ENCODE data around the gene PDE4D. TPM values are rescaled to one million over a fixed set of nuclear protein-coding genes. Genes with fewer than 3 reads are reported as not detected.

The PDE4D gene
- total and polyA plus RNA-seq, 2 of the 4 experiments (the other 2 are of a cell fraction) = 1.4 to 7.9 TPM

DNA sequence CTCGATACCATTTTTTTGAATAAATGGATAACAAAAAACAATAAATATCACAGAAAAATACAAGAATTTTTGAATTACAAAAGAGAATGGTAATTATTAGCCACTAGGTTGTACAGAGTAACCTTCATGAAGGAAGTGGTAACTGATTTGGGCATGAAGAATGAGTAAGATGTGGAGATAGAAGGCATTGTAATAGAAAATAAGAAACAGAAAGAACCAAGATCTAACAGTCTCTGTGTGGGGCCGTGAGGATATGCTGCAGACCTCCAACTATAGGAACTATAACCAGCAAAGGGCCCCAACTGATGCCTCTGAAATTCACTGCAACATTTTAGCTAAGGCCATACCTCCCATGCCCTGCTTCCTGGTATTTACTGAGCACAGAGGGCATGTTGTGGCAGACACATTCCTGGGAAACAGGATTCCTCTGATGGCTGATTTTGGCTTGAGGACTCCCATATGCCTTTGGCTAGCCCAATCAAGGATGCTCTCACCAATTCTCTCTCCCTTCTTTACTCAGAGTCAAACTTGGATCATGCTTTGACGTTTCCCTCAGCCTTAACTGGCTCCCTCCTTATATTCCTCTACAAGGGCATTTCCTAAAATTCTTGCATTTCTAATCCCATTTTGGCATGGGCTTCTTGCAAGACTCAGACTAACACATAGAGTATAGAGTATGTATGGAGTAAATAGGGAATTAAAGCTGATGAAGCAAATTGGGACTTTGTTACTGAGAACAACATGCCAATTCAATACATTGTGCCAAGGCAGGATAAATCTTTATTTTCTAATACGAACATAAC lies 208.9 kb downstream of the PDE4D start:
- no TSS peak for BruUV-seq (replicated peaks)
- no peaks in the 10 kb centered on the region for H3K36me3 ChIP-seq (ENCODE audit: control insufficient read depth, insufficient read depth, low read length)
- H3K27ac ChIP-seq (ENCODE audit: insufficient read depth, low read length) = no peak overlapping the region
- H2BK120ac ChIP-seq (ENCODE audit: low read depth, low read length) = no peak overlapping the region
- dilution Hi-C loops (cut with HindIII; ENCODE audit: low sequenced_read_pairs, unreplicated experiment) (no loop called here), intact Hi-C loops (cut with micrococcal nuclease) (no loop called here), in situ Hi-C loops (cut with MboI; ENCODE audit: low sequenced_read_pairs) (no loop called here)
- no peak for DNase-seq
- no peak for ATAC-seq (ENCODE audit: low read depth)
- 67% methylated on average over 1 of the region's 4 CpGs; no CpG with 5 or more reads in 1 of the 2 experiments for WGBS, 2 experiments (ENCODE audit: extremely low coverage in 2 of 2, insufficient read length in 1 of 2)
- no peak overlapping the region for H3K18ac ChIP-seq (ENCODE audit: low read depth, low read length)
- TF ChIP-seq CTCF (conservative IDR thresholded peaks at IDR 0.05; ENCODE audit: low read depth, low read length) = no peak
- peak; percentile 39 for TF ChIP-seq MAFK (IDR thresholded peaks at IDR 0.05; ENCODE audit: low read depth, low read length)
- no peak for TF ChIP-seq NFE2L2 (IDR thresholded peaks at IDR 0.05; ENCODE audit: low read depth, low read length)
- no peak overlapping the region for H2BK15ac ChIP-seq (ENCODE audit: low read depth, low read length)
- no peak overlapping the region for H4K5ac ChIP-seq (ENCODE audit: low read depth, low read length)
- H2BK5ac ChIP-seq (ENCODE audit: low read depth, low read length, poor library complexity, severe bottlenecking) = no peak overlapping the region
- no peak overlapping the region for H3K9ac ChIP-seq (ENCODE audit: low read depth, low read length)
- H2AK9ac ChIP-seq (replicated peaks; ENCODE audit: low read depth, low read length, poor library complexity) = no peak overlapping the region
- no peak overlapping the region for H3K4me3 ChIP-seq (ENCODE audit: insufficient read depth, low read depth, low read length)
- no peak overlapping the region for H3K4me2 ChIP-seq (ENCODE audit: low read depth, low read length)
- H3K79me1 ChIP-seq (ENCODE audit: low read depth in 1 of 2, low read length in 2 of 2) = no peaks in the 10 kb centered on the region
- ChIA-PET POLR2A (ENCODE audit: unreplicated experiment) (no interaction called here), CTCF (no interaction called here)
- H3K4me1 ChIP-seq (ENCODE audit: control insufficient read depth, insufficient read depth, low read length) = no peaks in the 10 kb centered on the region
- H3K23ac ChIP-seq (ENCODE audit: low read depth, low read length) = no peak overlapping the region
- no peak overlapping the region for H2AK5ac ChIP-seq (ENCODE audit: low read depth, low read length)
- H3K56ac ChIP-seq (ENCODE audit: extremely low read depth, insufficient read depth, low read length) = no peak overlapping the region
- H3K9me1 ChIP-seq (ENCODE audit: insufficient read depth, low read length) = no peaks in the 10 kb centered on the region
- H3K27me3 ChIP-seq (ENCODE audit: control insufficient read depth, insufficient read depth, low read length) = no peaks in the 10 kb centered on the region
- H3K14ac ChIP-seq (replicated peaks; ENCODE audit: low read depth, low read length) = no peak overlapping the region
- H4K8ac ChIP-seq (ENCODE audit: low read depth in 2 of 2, low read length in 2 of 2) = no peak overlapping the region
- no peak overlapping the region for H2BK20ac ChIP-seq (ENCODE audit: low read depth, low read length)
- no peak overlapping the region for H4K91ac ChIP-seq (ENCODE audit: insufficient read depth, low read depth, low read length)
- H3K4ac ChIP-seq (ENCODE audit: low read depth, low read length) = no peak overlapping the region
- H2AFZ ChIP-seq (replicated peaks; ENCODE audit: low read length, poor library complexity) = no peak overlapping the region
- no peaks in the 10 kb centered on the region for H3K9me3 ChIP-seq (ENCODE audit: control insufficient read depth, insufficient read depth, low read length)
- no peaks in the 10 kb centered on the region for H4K20me1 ChIP-seq (ENCODE audit: insufficient read depth, low read length)

Measured in IMR-90 (cell line).